Right renal pelvis (tissue), 4 donors: Measurements from ENCODE around the gene ATP1B1. TPM values are rescaled to one million over a fixed set of nuclear protein-coding genes. Genes with fewer than 3 reads are reported as not detected.
"Not testable (repeated sequence)": the region's sequence is repeated elsewhere in the genome, so short reads cannot be mapped to it uniquely, and the experiment has no call there.

Experiments
- DNase-seq, 4 donors: peaks; one replicate each; pipeline ENCODE4 v3.0.0-alpha.2; 2013; ENCODE audit warnings: low read depth in 4 of 4, low spot score in 3 of 4, missing footprints in 1 of 4
- polyA plus RNA-seq, 4 donors: library from polyadenylated mRNA; unstranded; fragments of 120-200 nt; gene quantifications; one replicate each; pipeline ENCODE4 v1.2.1, GENCODE V29; 2013; ENCODE audit not compliant: insufficient read length in 4 of 4

Gene ATP1B1
- polyA plus RNA-seq, 4 donors = 461 to 582 (median 547) TPM

DNA sequence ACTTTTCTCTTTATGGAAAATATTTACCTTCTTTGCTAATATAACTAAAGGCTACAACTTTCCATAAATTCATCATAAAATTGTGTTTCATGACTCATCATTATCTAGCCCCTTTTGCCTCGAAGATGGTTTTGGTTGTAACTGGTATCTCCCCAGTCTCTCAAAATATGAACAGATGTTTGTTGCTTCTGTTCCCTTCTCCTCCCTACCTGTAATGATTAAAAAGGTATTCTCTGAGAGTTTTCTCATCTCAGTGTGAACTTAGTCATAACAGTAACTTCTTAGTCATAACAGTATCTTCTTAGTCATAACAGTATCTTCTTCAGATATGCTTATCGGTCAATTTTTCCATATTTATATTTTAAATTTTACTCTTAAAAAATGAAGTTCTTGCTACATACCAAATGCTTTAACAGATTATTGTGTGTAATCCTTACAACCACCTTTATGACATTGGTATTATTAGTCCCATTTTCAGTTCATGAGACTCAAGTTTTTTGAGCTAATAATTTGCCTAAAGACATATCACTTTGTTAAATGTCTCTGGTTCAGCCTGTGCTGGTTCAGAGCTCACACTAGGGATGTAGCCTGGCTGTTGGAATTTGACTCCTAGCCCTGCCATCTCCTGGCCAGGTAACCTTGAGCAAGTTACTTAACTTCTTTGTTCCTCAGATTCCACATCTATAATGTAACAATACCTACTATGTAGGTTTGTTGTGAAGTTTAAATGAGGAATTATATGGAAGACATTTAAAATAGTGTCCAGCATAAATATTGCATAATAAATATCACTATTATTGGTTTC is 32.6 kb downstream of the ATP1B1 start:
- DNase-seq = no peak

DNA sequence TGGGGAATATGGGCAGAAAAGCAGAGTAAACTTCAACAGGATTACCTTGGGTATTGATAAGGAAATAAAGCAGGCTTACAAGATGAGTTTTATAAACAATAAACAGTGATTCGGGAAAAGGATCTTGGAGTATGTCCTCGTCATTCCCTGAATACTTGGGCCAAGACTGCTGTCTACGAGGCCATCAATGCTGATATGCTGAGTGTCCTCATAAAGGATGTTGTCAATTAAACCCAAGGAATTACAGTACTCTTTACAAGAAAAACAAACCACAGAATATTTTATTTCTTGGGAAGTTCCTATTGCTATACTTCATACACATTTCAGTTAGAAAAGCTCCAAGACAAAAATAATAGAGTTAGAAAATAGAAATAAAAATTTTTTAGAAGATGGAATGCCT is 34.9 kb downstream of the ATP1B1 start:
- DNase-seq = no peak

GRCh38 chr1:169142129-169142528 is 35.6 kb downstream of the ATP1B1 start:
- DNase-seq = no peak

- DNase-seq = no peak
These were observed 36.9 kb downstream of the ATP1B1 start for GRCh38 chr1:169143346-169143745.

- no peak for DNase-seq
These were observed 37.5 kb downstream of the ATP1B1 start for GRCh38 chr1:169143984-169144383.

DNA sequence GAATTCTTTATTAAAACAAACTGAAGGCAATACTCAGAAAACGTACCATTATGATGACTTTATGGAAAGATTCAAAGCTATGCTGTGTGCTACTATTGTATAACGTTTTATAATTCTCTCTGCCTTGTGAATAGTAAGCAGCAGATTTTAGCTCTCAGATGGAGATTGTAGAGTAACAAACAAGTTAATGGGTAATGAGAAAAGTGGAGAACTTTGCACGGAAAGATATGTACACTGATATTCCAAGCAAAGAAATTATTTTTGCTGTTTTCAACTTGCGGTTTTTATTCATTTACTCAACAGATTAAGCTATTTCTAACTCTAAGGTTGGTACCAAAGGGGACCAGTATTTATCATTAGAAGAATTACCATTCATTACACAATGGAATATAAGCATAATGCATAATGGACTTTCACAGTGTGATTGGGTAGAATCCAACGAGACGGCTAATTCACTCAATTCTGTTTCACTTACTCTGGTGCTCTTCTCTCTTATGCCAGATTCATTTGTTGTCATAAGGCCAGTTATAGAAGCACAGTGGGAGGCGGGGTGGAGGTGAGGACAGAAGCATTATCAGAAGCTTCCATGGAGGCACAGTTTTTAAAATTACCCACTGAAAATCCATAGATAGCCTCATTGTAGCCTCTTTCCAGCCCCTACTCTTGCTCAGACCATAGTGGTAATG is 38.6 kb downstream of the ATP1B1 start:
- no peak for DNase-seq

DNA sequence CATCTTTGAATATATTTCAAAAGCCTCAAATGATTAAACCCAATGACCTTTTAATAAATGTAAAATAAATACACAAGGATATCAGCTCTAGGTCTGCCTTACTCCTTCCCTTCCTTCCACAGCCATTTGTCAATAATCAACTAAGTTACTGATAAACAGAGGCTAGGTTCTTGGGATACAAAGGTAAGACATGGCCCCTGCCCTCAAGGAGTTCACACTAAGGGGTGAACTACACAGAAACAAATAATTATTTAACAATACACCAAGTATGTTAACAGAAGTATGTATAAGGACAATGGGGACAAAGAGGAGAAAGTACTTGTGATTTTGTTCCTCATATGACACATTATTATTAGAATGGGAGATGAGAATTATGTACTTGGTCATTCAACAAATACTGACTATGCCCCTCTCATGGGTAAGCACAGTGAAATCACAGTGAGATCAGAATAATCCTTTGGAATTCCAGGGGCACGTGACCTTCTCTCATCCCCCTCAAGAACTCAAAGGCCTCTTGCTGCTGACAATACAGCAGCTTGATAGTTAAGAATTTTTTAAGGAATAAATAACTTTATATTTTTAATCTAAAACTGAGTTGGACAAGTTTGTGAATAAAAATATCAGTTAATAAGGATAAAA is 40.2 kb downstream of the ATP1B1 start:
- no peak for DNase-seq

- peak in 3 of 4 donors; percentile 33 to 59 (median 56) for DNase-seq
These were observed 42.2 kb downstream of the ATP1B1 start for GRCh38 chr1:169148472-169149252.

DNA sequence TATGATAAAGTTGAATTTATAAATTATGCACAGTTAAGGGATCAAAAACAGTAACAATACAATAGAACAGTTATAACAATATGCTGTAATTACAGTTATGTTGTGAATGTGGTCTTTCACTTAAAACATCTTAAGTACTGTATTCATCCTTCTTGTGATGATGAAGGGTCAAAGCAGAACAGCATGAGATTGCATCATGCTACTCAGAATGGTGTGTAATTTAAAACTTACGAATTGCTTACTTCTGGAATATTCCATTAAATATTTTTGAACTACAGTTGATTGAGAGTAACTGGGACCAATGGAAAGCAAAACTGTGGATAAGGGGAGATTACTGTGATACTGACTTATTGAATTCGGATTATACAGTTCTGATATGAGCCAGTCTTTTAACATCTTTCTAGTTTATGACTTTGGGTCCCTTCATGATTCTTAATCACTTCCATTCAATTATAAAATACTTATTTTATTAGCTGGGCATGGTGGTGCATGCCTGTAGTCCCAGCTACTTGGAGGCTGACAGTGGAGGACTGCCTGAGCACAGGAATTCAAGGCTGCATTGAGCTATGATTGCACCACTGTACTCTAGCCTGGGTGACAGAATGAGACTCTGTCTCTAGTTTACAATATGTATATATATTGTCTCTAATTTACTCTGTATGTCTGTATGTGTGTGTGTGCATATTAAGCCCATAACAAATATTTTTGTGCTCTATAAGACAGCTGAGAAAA is 43.2 kb downstream of the ATP1B1 start:
- DNase-seq = no peak

GRCh38 chr1:169150641-169151337 is 44.3 kb downstream of the ATP1B1 start:
- no peak for DNase-seq

- DNase-seq = no peak
These were observed 44.9 kb downstream of the ATP1B1 start for GRCh38 chr1:169151338-169151837.

GRCh38 chr1:169155675-169156074 is 49.2 kb downstream of the ATP1B1 start:
- no peak for DNase-seq

DNA sequence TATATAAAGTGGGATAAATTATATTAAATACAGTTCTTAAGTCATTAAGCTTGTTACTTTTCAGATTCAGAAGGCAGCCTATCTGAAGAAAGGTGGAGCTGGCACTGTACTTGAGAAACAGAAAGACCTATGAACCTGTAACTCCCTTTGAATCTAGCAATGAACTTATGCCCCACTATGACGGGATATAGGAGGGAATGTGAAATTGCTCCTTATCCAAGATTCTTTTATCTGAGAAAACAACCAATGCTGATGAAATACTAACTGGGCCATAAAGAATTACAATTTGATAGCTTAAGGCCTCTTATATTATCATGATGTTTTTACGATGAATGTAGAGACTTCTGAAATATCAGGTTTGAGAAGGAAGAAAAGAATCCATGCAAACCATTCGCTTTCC is 50.1 kb downstream of the ATP1B1 start:
- DNase-seq = no peak

- no peak for DNase-seq
These were observed 54.5 kb downstream of the ATP1B1 start for GRCh38 chr1:169160845-169161495.

GRCh38 chr1:169161496-169162194 is 55.2 kb downstream of the ATP1B1 start:
- no peak for DNase-seq

DNA sequence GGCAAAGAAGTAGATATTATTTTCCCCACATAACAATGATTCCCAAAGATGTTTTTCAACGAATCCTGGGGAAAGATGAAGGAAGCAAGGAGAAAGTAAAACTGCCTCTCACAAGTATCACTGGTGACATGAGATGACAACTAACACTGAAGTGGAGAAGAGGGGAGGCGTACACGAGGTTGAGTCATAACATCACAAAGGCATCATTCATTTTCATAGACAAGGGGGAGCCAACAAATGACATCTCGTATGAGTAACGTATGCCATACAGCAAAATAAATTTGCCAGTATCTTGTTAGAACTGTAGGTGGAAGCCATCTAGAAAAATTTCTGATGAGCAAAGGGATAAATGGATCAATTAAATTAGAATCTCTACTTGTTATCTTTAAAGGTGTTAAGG is 56.6 kb downstream of the ATP1B1 start:
- no peak for DNase-seq

- DNase-seq = no peak
These were observed 69.0 kb downstream of the ATP1B1 start for GRCh38 chr1:169175461-169175860.

DNA sequence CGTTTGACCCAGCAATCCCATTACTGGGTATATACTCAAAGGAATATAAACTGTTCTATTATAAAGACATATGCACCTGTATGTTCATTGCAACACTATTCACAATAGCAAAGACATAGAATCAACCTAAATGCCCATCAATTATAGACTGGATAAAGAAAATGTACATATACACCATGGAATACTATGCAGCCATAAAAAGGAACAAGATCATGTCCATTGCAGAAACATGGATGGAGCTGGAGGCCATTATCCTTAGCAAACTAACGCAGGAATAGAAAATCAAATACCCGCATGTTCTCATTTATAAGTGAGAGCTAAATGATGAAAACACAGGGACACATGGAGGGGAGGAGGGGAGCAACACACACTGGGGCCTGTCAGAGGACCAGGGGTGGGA is 72.9 kb downstream of the ATP1B1 start:
- not testable (repeated sequence) for DNase-seq
